Liver (tissue), 3 donors: ENCODE measurements around the gene KCNJ4.

ENCODE experiments used
- GABPA ChIP-seq, 2 donors: IDR thresholded peaks in 1 of 2; conservative IDR thresholded peaks in 1 of 2; 2 replicates each; pipeline ENCODE4 v1.6.1; 2016; ENCODE audit warnings: antibody characterized with exemption in 2 of 2, mild to moderate bottlenecking in 1 of 2, moderate library complexity in 1 of 2
- RAD21 ChIP-seq, 2 donors: IDR thresholded peaks; 2 replicates each; pipeline ENCODE4 v1.6.1; 2016; ENCODE audit warnings: antibody characterized with exemption in 2 of 2, mild to moderate bottlenecking in 2 of 2
- SP1 ChIP-seq: IDR thresholded peaks from 2 replicates; pipeline ENCODE4 v1.6.1; 2018; ENCODE audit warnings: antibody characterized with exemption, mild to moderate bottlenecking
- TAF1 ChIP-seq: conservative IDR thresholded peaks from 2 replicates; pipeline ENCODE4 v1.6.1; 2016; ENCODE audit warnings: antibody characterized with exemption, mild to moderate bottlenecking
- TF ChIP-seq, protein P1 (sequence below): fragments of 150-350 bp; IDR thresholded peaks from 2 replicates; pipeline ENCODE4 v1.5.1; 2017; ENCODE audit warnings: improper control_type of control experiment, low read depth, low read length; ENCODE audit not compliant: missing input control
- TF ChIP-seq, protein P2 (sequence below): IDR thresholded peaks from 2 replicates; pipeline ENCODE4 v1.6.1; 2016; ENCODE audit warnings: antibody characterized with exemption
- donor health status: healthy.
- donor health status: healthy.

DNA sequence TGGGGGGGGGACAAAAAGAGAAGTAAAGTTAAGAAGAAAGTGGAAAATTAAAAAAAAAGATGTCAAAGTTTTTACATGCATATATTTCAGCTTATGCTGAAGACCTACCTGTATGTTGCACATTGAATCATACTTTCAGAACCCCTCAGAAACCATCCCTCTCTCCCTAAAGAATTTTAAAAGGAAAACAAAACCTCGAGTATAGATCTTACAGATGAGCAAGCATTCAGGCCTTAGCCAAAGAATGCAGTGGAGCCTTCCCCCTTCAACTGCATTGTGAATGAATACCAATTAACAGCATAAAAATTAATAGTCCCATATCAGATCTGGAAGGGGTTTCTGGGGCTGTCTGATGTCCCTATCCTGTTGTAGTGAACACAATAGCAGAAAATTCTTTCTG is 29.2 kb upstream of the KCNJ4 start:
- TF ChIP-seq, protein P1, sequence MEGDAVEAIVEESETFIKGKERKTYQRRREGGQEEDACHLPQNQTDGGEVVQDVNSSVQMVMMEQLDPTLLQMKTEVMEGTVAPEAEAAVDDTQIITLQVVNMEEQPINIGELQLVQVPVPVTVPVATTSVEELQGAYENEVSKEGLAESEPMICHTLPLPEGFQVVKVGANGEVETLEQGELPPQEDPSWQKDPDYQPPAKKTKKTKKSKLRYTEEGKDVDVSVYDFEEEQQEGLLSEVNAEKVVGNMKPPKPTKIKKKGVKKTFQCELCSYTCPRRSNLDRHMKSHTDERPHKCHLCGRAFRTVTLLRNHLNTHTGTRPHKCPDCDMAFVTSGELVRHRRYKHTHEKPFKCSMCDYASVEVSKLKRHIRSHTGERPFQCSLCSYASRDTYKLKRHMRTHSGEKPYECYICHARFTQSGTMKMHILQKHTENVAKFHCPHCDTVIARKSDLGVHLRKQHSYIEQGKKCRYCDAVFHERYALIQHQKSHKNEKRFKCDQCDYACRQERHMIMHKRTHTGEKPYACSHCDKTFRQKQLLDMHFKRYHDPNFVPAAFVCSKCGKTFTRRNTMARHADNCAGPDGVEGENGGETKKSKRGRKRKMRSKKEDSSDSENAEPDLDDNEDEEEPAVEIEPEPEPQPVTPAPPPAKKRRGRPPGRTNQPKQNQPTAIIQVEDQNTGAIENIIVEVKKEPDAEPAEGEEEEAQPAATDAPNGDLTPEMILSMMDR = no peak
- TF ChIP-seq GABPA (IDR thresholded peaks at IDR 0.05 in 1 of 2, conservative IDR thresholded peaks at IDR 0.05 in 1 of 2) (no peak), SP1 (no peak), RAD21 (IDR thresholded peaks at IDR 0.05) (no peak), TAF1 (no peak)
- TF ChIP-seq, protein P2, sequence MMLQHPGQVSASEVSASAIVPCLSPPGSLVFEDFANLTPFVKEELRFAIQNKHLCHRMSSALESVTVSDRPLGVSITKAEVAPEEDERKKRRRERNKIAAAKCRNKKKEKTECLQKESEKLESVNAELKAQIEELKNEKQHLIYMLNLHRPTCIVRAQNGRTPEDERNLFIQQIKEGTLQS = no peak
